HG02798 (cell line): ENCODE measurements around the gene NME3.
"Not testable (repeated sequence)": the region's sequence is repeated elsewhere in the genome, so short reads cannot be mapped to it uniquely, and the experiment has no call there.

Experiments used
- ATAC-seq: cut with Tn5 transposase; IDR thresholded peaks from one replicate; pipeline ENCODE4 v1.9.1; 2021; ENCODE audit warnings: mild to moderate bottlenecking; ENCODE audit not compliant: unreplicated experiment, poor library complexity

The NME3 gene

GRCh38 chr16:1771188-1771863 is at the start of gene NME3:
TSS of gene NME3 (minus strand) at chr16:1771543. CDS start at chr16:1771534, 9 bp downstream.
- peak; percentile 32 for ATAC-seq

GRCh38 chr16:1820946-1821290 is 49.6 kb upstream of the NME3 start:
- ATAC-seq, result no peak

GRCh38 chr16:1820096-1820945 is 49.0 kb upstream of the NME3 start:
- no peak for ATAC-seq

GRCh38 chr16:1819611-1820010 is 48.3 kb upstream of the NME3 start:
- ATAC-seq, result no peak

GRCh38 chr16:1818873-1819525 is 47.7 kb upstream of the NME3 start:
- ATAC-seq, result no peak

- no peak for ATAC-seq
Observed at GRCh38 chr16:1818204-1818872, 47.0 kb upstream of the NME3 start.

- ATAC-seq, result no peak
Observed at GRCh38 chr16:1817716-1818115, 46.4 kb upstream of the NME3 start.

- no peak for ATAC-seq
Observed at GRCh38 chr16:1817276-1817589, 45.9 kb upstream of the NME3 start.

- ATAC-seq, result no peak
Observed at GRCh38 chr16:1816396-1817275, 45.3 kb upstream of the NME3 start.

- no peak for ATAC-seq
Observed at GRCh38 chr16:1815461-1815860, 44.1 kb upstream of the NME3 start.

- no peak for ATAC-seq
Observed at GRCh38 chr16:1812732-1813163, 41.4 kb upstream of the NME3 start.

GRCh38 chr16:1810536-1810935 is 39.2 kb upstream of the NME3 start:
- ATAC-seq, result no peak

- ATAC-seq, result no peak
Observed at GRCh38 chr16:1810106-1810505, 38.8 kb upstream of the NME3 start.

GRCh38 chr16:1809281-1809801 is 38.0 kb upstream of the NME3 start:
- ATAC-seq, result no peak

- ATAC-seq, result no peak
Observed at GRCh38 chr16:1808691-1809090, 37.3 kb upstream of the NME3 start.

- no peak for ATAC-seq
Observed at GRCh38 chr16:1807626-1808025, 36.3 kb upstream of the NME3 start.

- ATAC-seq, result no peak
Observed at GRCh38 chr16:1800701-1801100, 29.4 kb upstream of the NME3 start.

- not testable (repeated sequence) for ATAC-seq
Observed at GRCh38 chr16:1799263-1799662, 27.9 kb upstream of the NME3 start.

GRCh38 chr16:1794908-1795666 is 23.7 kb upstream of the NME3 start:
- no peak for ATAC-seq
